Upper lobe of left lung (tissue), 4 donors: ENCODE measurements around the gene DNAAF3.

Experiments
- POLR2A ChIP-seq, 4 donors: fragments of 450-650 bp; IDR thresholded peaks; one replicate each; pipeline ENCODE4 v1.5.1; 2016 to 2017; ENCODE audit warnings: antibody characterized with exemption in 4 of 4, mild to moderate bottlenecking in 2 of 4
- TF ChIP-seq, protein P1 (sequence below), 6 experiments: fragments of 450-650 bp in 4 of 6; fragments of 200-600 bp in 2 of 6; sonication (generic) in 2 of 6; IDR thresholded peaks; one replicate each; pipeline ENCODE4 v1.5.1; 2016 to 2019; ENCODE audit warnings: antibody characterized with exemption in 6 of 6

DNA sequence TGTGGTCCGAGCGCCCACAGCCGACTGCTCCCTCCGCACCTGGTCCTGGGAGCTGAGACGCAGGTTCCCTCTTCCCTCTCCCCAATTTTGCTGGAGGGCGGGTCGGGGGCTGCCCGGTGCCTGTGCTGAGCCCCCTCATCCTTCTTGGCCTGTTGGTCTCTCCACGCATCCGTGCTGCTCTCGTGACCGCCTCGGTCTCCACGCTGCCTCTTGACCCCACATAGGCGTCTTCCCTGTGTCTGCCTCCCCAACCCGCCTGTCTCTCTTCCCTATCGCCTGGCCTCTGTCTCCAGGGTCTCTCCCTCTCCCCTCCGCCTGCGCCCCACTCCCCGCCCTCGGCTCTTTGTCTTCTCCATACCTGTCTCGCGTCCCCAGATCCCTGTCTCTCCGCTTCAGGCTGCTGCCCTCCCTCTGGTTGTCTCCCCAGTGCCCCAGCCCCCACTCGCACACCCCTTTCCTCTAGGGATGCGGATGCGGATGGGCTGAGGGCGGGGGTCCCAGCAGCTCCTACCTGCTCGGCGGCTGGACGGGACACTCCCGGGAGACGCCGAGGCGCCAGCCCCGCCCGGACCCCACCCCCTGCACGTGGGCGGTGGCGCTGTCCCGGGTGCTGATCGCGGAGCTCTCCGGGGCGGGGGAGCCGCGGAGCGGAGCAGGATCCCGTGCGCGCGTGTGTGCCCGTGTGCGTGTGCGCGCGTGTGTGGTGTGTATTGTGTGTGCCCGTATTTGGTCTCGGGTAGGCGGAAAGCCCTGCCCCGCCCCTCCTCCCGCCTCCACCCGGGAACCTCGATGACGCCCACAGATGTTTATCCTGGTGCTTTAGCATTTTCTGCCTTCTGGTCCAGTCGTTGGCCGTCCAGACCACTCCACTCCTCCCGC lies 13.4 kb upstream of the DNAAF3 start, which contains the start of gene SYT5:
- no peak for TF ChIP-seq POLR2A (IDR thresholded peaks at IDR 0.05)
- TF ChIP-seq, protein P1, sequence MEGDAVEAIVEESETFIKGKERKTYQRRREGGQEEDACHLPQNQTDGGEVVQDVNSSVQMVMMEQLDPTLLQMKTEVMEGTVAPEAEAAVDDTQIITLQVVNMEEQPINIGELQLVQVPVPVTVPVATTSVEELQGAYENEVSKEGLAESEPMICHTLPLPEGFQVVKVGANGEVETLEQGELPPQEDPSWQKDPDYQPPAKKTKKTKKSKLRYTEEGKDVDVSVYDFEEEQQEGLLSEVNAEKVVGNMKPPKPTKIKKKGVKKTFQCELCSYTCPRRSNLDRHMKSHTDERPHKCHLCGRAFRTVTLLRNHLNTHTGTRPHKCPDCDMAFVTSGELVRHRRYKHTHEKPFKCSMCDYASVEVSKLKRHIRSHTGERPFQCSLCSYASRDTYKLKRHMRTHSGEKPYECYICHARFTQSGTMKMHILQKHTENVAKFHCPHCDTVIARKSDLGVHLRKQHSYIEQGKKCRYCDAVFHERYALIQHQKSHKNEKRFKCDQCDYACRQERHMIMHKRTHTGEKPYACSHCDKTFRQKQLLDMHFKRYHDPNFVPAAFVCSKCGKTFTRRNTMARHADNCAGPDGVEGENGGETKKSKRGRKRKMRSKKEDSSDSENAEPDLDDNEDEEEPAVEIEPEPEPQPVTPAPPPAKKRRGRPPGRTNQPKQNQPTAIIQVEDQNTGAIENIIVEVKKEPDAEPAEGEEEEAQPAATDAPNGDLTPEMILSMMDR (IDR thresholded peaks at IDR 0.05) = no peak
